Kidney glomerular epithelial cell (primary cell): ENCODE measurements around the gene RRAS.
"Not testable (repeated sequence)": the region's sequence is repeated elsewhere in the genome, so short reads cannot be mapped to it uniquely, and the experiment has no call there.

Experiments used
- DNase-seq: peaks from one replicate; lab custom pipeline; 2025; lab: John Stamatoyannopoulos, UW

RRAS gene

DNA sequence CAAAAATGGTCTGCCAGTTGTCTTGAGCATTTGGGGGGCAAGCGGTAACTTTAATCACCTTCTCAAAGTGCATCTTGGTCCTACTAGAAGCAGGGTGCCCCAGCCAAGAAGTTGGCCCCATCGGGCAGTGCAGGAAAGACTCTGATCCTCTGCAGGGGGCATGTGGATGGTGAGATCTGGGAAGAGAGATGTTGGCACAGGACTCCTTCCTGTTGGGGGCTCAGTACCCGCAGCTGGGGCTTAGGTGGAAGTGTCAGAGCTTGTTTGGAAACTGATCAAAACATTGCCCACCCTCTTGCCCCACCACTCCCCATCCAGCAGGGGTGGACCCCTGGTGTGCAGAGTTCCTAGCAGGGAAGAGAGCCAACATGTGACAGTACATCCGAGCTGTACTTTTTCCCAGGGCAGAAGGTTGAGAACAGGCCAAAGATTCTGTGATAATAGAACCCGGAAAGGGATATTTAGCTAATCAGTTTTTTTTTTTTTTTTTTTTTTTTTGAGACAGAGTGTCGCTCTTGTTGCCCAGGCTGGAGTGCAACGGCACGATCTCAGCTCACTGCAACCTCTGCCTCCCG is 8.8 kb downstream of the RRAS start:
- DNase-seq, result no peak

DNA sequence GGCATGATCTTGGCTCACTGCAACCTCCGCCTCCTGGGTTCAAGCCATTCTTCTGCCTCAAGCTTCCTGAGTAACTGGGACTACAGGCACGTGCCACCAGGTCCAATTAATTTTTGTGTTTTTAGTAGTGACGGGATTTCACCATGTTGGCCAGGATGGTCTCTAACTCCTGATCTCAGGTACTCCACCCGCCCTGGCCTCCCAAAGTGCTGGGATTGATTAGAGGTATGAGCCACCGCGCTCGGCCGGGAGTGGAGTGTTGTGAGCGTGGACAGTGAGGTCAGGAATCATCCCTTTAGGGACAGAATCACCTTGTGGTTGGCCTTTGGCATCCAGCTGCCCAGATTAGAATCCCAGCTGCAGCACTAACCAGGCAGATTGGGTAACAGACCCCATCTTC is 10.3 kb downstream of the RRAS start:
- no peak for DNase-seq

DNA sequence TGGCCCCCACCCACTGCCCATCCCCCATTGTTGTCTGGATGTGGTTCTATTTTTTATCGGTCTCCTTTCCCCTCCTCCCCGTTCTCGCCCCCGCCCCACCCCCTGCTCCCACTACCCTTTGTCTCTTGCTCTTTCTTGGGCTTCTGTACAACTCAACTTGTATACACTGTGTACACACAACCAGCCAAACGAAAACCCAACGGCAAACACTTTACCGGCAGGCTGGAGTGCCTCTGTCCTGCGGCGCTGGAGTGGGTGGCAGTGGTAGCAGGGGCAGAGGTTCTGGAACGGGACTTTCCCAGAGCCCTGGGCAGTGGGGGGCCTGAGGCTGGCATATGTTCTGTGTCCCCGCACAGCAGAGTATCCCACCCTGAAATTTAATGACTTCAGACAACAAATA is 13.7 kb downstream of the RRAS start:
- no peak for DNase-seq

- DNase-seq, result no peak
Measured at GRCh38 chr19:49624967-49625910, 14.7 kb downstream of the RRAS start.

- not testable (repeated sequence) for DNase-seq
Measured at GRCh38 chr19:49617860-49618259, 22.1 kb downstream of the RRAS start.

- DNase-seq, result no peak
Measured at GRCh38 chr19:49616945-49617344, 23.0 kb downstream of the RRAS start.

DNA sequence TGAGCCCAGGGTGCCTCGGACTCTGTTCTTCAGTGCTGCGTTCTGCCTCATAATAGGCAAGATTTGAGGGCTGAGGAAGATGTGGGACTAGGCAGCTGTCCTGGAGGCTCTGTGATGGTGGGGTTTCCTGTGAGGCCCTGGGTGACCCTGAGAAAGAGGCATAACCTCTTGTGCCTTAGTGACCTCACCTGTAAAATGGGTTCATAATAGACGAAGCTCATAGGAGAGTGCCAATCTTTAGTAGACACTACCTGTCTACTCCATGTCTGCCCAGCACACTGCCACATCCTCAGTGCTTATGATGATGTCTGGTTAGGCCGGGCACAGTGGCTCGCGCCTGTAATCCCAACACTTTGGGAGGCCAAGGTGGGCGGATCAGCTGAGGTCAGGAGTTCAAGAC is 23.4 kb downstream of the RRAS start:
- DNase-seq, result no peak

- DNase-seq, result no peak
Measured at GRCh38 chr19:49615861-49616260, 24.1 kb downstream of the RRAS start.

DNA sequence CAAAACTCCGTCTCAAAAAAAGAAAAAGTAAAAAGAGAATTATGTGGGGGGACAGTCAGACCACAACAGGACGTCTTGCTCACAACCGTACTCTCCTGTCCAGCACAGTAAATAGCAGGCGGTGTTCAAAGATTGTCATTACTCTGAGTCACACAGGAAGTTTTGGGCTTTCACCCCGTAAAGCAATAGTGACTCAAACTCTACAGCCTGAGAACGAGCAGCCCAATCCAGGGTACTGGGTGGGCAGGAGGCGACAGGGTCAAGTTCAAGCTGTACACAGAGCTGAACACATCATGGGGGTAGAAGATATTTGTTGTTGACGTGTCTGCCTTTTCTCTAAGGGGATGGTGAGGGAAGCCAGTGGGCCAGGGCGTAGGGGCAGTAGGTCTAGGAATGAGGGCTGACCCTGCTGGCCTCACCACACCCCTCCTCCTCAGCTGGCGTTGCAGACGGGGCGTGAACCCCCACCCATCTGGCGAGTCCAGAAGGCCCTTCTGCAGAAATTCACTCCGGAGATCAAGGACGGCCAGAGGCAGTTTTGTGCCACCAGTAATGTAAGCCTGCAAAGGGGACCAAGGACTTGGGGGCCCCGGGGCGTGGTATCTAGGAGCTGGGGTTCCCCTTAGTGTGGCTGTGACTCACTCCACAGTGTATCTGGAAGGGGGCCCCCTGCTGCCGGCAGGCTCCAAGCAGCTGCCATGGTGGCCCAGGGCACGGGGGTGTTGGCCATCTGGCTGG is 25.7 kb downstream of the RRAS start:
- no peak for DNase-seq

GRCh38 chr19:49613374-49613773 is 26.6 kb downstream of the RRAS start:
- DNase-seq, result no peak

DNA sequence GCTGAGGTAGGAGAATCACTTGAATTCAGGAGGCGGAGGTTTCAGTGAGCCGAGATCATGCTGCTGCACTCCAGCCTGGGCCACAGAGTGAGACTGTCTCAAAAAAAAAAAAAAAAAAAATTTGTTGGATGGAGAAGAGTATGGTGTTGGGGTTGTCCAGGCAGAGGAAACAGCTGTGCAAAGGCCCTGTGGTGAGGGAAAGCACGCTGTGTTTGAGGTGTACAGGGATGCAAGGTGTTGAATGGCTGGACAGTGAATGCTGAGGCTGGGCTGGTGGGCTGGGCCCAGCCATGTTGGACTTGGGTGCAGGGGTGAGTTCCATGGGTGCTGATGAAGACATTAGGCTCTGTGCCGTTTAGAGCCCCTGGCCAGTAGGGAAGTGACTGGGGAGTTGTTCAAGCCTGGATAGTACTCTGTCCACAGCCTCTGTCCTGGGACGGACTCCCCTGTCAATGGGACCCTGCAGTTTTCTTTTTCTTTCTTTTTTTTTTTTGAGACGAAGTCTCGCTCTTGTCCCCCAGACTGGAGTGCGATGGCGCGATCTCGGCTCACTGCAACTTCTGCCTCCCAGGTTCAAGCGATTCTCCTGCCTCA is 30.3 kb downstream of the RRAS start:
- DNase-seq, result no peak

- DNase-seq, result no peak
Measured at GRCh38 chr19:49605605-49606004, 34.3 kb downstream of the RRAS start.

- no peak for DNase-seq
Measured at GRCh38 chr19:49602806-49603205, 37.1 kb downstream of the RRAS start.

DNA sequence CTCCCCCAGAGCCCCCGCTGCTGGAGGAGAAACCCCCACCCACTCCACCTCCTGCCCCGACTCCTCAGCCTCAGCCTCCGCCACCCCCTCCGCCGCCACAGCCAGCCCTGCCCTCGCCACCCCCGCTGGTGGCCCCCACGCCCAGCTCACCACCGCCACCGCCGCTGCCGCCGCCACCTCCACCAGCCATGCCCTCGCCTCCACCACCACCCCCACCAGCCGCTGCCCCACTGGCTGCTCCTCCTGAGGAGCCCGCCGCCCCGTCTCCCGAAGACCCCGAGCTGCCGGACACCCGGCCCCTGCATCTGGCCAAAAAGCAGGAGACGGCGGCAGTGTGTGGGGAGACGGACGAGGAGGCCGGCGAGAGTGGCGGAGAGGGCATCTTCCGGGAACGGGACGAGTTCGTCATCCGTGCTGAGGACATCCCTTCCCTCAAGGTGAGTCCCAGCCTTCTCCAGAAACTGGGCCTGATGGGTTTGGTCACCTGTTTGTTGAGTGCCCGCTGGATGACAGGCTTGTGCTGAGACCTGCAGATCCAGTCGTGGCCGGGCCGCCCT is 38.4 kb downstream of the RRAS start:
- DNase-seq, result no peak

GRCh38 chr19:49599378-49600295 is 40.3 kb downstream of the RRAS start:
- DNase-seq, result no peak

GRCh38 chr19:49597703-49597974 is 42.3 kb downstream of the RRAS start:
- DNase-seq, result no peak

GRCh38 chr19:49596954-49597702 is 42.8 kb downstream of the RRAS start:
- no peak for DNase-seq

GRCh38 chr19:49596407-49596806 is 43.5 kb downstream of the RRAS start:
- no peak for DNase-seq

GRCh38 chr19:49595819-49596404 is 44.0 kb downstream of the RRAS start:
- DNase-seq, result no peak
